Activated gamma-delta T cell (primary cell): ENCODE results near the gene SV2C.
"Not testable (repeated sequence)": the region's sequence is repeated elsewhere in the genome, so short reads cannot be mapped to it uniquely, and the experiment has no call there.

Source experiments
- DNase-seq: peaks from one replicate; lab custom pipeline; 2025; lab: John Stamatoyannopoulos, UW

Gene SV2C

DNA sequence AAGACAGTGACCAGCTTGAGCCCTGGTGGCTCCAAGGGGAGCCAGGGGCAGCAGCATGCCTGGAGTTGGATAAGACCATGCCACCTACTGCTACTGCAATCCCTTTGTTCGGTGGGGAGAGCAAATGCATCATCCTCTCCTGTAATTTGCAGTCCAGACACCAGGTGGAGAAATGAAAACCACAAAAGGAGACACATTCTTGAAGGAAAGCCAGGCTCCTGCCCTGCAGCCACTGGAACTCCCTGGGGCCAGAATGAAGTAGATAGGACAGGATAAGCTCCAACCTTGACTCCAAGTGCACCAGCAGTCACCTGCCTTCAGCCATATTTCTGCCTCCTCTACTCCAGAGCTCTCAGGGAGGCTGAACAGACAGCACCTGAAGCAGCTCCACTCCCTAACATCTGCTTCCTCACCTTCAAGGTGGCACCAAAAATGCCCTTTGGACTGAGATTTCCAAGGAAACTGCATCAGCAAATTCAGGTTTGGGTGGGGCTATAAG is 254.8 kb downstream of the SV2C start:
- no peak for DNase-seq

DNA sequence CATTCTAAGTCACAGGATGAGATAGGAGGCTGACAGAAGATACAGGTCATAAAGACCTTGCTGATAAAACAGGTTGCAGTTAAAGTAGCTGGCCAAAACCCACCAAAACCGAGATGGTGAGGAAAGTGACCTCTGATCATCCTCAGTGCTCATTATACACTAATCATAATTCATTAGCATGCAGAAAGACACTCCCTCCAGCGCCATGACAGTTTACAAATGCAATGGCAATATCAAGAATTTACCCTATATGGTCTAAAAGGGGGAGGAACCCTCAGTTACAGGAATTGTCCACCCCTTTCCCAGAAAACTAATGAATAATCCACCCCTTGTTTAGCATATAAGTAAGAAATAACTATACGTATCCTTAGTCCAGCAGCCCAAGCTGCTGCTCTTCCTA is 256.7 kb downstream of the SV2C start:
- no peak for DNase-seq

DNA sequence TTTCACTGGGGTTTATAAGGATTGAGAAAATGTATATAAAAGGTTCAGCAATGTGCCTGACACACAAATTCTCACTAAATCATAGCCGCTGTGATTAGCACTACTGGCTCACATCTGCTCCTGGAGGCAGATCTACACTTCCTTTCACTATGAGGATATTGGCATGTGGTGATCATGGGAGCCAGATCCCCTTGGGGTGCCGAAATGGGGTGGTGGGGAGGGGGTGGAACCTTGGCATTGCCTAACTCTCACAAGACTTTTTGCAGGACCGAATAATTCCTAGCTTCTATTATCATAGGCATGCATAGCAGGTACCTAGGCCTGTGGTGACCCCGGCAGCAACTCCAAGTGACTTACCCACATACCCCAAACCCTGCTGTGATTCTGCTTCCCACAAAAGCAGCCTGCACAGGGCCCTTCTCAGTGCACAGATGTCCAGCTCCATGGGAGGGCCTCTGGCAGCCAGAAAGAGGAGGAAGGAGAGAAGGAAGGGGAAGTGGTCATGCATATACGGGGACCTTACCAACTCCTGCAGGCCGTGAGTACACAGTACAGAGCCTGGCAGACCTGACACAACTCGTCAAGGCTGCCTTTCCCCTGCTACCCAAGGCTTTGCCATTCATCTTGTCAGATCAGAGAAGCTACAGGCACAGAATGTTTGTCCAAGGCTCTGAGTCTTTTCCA is 258.6 kb downstream of the SV2C start:
- no peak for DNase-seq

DNA sequence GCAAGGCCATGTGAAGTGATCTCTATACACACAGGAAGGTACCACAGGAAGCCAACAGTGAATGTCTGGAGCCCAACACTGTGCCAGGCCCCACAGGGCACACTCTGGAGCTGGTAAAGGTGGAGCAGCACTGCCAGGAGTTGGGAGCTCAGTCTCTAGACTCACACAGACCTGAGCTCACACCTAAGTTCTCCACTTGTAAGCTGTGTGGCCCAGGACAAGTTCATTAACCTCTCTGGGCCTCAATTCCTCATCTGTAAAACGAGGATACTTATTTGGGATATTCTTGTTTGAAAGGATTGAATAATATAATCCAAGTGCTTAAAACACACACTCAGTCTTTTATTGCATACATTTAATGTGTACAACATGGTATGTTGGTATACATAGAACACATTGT is 259.3 kb downstream of the SV2C start:
- no peak for DNase-seq

DNA sequence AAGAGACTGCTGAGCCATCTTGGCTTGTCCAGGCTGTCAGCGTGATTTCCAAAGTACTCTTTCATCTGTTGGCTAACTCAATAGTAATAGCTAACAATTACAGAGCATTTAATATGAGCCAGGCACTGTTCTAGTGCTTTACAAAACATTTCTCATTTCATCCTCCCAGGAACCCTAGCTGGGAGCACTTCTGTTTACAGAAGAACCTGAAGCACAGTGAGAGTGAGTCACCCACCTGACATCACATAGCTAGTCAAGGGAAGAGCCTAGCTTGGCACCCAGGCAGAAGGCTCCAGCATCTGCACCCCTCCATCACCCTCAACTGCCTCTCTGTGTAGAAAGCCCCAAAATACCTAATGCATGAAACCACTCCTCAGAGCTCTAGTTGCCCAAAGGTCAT is 262.4 kb downstream of the SV2C start:
- no peak for DNase-seq

DNA sequence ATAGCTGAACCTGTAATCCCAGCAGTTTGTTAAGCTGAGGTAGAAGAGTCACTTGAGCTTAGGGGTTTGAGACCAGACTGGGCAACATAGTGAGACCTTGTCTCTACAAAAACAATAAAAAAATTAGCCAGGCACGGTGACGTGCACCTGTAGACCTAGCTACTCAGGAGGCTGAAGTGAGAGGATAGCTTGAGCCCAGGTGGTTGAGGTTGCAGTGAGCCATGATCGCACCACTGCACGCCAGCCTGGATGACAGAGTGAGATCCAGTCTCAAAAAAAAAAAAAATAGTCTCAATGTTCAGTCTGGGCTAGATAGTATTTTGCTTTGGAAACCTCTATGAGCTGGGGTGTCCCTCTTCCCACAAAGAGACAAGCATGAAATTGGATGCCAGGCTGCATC is 268.0 kb downstream of the SV2C start:
- DNase-seq: no peak

DNA sequence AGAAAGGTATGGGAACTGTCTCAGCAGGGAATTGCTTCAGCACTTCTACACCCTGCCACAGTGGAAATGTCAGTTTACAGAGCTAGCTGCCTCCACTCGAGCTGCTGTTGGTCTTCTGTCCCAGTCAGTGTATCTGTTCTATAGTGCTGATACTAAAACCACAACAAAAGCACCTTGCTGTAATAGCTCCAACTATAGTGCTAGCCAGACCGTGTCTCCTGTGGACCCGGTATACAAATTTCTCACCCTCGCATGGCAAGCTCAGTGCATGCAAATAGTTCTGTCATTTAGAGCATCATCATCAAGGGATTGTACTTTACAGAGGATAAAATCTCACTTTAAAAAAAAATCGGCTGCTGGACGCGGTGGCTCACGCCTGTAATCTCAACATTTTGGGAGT is 268.4 kb downstream of the SV2C start:
- DNase-seq: no peak

DNA sequence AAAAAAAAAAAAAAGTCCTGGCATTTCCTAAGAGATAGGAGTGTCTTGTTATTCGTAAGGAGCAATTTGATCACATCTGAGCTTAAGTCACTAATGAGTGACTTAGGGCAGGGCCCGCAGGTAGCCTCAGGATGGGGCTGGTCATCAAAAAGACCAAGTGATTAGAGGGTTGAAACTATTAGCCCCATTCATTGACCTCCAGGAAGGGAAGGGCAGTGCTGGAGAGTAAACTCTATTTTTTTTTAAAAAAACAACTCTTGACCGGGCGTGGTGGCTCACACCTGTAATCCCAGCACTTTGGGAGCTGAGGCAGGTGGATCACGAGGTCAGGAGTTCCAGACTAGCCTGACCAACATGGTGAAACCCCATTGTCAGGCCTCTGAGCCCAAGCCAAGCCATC is 273.7 kb downstream of the SV2C start:
- no peak for DNase-seq

DNA sequence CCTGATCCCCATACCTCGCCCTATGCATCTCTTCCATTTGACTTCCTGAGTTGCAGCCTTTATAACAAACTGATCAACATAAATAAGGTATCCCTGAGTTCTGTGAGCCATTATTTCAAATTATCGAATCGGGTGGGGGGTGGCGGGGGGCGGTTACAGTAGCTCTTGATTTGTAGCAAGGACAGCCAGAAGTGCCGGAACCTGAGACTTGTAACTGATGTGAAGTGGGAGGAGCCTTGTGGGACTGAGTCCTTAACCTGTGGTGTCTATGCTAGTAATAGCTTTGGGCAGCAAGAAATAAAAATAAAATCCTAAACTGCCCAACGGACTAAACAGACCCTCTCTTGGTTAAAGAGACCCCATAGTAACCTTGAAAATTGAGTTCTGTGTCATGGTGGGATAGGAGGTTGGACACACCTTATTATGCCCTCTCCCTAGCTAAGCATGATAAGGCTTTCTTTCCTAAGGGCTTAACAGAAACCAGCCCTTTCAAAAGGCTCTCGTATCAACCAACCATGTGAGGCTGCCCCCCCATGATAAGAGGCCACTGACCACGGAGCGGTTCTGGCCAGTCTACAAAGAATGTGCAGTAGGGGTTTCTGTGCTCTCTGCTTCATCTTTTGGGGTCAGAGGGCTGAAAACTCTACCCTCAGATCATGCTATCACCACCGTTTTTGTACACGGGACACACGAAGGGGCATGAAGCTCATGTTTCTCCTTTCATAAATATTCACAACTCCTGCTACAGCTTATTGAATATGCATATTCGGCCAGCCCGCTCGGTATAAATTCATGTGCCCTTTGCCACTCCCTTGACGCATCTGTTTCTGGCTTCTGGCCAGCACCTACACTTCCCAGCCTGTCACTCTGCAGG is 280.4 kb downstream of the SV2C start:
- no peak for DNase-seq

DNA sequence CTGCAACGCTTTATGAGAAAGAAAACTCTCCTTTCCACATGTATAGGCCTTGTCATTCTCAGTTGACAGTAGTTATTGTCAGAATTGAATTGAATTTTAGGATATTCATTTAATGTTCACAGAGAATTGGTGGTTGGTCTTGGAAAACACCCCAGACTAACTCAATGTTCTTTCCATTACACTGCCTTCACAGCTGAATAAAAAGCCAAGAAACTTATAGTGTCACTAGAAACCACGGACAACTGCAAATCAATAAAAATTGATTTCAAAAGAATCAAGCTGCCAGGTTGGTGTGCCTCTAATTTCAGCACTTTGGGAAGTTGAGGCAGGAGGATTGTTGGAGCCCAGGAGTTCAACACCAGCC is 281.0 kb downstream of the SV2C start:
- no peak for DNase-seq

DNA sequence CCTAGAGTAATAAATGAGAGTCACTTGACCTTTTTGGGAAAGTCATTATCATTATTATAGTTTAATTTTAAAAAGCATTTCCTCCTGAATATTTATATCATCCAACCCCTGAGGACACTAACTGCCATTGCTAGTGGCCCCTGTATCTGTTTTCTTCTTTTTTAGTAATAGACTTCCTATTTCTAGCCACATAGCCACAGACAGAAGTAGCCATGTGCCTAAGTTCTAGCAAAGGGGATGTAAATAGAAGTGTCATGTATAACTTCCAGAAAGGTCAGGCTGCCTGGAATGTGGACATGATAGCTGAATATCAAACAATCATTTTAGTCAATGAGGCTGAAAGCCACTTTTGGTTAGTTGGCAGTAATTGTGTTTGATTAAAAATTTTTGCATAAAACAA is 282.4 kb downstream of the SV2C start:
- DNase-seq: no peak

DNA sequence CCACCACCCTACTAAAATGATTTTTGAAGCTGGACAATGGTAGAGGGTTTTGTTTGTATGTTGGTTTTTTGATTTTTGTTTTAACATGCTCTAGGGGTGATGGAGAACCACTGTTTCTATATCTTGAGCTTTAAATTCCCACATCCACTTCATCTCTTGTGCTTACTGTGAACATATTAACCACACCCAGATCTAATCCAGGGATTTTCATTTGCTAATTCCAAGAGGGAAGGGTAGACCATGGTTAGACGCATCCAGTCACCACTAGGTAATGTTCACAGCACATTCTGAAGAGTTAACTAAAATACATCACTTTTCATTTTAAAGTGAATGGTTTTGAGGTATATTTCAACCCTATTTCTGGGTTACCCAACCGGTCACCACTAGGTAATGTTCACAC is 283.4 kb downstream of the SV2C start:
- DNase-seq: no peak

DNA sequence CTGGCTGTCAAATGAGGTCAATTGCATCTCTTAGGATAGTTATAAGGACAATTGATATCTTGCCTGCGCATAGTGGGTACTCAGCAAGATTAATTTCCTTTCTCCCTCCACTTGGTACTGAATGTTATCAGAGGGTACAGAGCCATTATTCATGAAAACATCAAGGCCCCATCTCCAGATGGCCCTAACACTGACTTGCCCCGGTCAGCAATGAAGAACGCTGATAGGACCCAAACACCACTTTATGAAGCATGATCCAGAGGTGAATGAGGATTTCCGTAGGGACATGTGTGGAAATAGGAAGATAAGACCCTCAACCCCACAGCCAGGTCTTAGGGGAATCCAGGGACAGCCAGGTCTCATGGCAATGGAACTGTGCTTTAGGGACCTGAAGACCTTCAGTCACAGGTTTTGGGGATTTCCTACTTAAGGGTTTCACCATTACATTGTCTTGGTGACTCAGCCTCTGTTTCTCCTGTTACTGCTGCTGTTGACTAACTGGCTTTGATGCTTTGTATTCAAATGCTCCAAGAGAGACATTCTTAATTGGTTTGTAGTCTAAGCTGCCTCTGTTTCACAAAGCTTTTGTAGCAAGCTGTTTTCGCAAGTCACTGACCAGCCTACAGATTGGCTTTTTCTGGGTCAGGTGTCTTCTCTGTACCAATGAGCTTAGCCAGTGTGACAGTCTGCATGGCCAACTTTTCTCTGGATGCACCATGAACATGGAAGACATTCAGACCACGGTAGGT is 284.6 kb downstream of the SV2C start:
- no peak for DNase-seq

DNA sequence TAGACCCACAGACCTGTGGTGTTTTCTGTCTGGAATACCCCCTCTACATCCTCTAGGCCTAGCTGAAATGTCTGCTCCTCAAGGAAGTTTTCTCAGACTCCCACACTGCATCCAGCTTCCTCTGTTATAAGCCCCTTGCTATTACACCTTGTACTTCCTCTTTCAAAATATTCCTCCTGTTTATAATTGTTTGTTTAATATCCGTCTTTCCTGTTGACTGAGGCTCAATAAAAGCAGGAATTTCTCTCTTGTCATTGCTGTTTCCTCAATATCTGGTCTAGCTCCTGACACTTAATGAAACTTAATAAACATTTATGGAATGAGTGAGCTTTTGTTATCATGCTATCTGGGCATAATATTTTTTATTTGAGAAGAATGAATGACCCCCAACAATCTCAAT is 285.8 kb downstream of the SV2C start:
- DNase-seq: no peak

DNA sequence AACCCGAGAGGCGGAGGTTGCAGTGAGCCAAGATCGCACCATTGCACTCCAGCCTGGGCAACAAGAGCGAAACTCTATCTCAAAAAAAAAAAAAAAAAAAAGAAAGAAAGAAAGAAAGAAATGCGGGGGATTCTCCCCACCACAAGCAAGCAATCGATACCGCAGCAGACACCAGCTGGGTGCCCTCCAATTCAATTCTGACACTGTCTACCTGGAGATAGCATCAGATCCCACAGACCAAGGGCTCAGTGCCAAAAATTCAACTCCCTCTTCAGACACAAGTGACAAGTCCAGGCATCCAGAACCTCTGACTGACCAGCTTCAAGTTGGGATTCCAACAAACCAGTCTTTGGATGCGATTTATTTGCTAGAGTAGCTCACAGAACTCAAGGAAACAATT is 286.5 kb downstream of the SV2C start:
- not testable (repeated sequence) for DNase-seq

DNA sequence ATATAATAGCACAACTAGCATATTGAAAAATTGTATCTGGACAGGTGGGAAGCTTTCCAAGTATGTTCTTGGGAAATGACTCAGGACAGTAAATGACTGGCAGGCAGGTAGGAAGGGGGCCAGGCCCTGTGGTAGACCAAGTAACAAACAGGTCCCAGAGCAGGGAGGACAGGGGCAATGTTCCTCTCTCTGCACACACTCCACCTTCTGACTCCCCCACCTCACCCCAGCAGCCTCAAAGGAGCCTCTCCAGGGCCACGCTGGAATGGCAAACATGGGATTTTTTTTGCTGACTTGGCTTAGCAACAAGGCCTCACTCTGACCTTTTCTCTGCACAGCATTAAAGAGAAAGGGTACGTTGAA is 288.8 kb downstream of the SV2C start:
- no peak for DNase-seq

DNA sequence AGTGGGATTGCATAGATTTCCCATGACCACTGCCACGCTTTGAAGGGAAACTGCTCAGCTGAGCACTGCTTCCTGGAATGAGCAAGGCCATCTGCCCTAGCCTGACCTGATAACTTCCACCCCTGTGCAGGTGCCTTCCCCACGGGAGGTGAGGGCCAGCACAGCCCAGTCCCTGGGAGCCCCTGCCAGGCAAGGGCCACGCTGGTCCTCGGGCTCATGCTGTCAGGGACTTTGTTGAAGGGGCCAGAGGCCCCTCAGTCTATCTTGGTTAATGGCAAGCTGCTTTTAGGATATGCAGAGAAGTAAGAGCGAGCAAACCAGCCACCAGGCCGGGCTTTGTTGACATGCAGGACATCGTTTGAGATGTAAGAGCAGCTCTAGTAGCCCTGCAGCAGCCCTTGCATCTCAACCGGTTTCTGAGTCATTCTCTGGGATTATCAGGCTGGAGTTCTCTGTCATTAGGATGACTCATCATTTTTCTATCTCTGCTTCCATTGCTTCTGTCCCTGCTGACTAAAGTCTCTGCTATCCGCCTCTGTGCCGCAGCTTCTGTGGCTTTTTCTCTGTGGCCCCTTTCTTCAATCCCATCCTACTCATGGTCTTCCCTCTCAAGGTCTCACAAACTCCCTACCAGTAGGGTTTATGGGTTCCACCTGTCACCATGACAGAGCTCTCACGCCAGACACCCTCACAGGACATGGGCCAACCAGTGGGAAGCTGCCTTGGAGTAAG is 289.3 kb downstream of the SV2C start:
- no peak for DNase-seq

DNA sequence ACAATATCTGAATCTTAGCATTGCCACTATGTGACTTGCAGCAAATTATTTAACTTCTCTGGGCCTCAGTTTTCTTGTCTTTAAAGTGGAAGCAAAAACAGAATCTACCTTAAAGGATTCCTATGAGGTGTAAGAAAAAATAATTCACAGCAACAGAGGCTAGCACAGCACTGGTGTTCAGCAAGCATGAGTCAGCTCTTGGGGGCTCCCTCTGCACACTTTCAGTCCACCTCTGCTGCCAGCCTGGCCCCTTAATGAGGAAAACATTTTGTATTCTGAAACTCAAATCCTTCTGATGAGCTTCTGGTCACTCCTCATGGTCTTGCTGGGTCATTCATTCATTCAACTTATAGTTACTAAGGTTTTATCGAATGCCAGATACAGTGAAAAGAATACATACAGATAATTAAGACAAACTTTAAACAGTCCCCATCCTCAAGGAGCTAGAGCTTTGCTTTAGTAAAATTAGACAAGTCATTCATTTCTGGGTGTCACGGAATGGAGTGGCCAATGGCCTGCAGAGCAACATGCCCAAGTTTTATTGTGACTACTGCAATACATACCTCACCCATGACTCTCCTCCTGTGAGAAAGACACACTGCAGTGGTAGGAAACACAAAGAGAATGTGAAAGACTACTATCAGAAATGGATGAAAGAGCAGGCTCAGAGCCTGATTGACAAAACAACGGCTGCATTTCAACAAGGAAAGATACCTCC is 293.1 kb downstream of the SV2C start:
- DNase-seq: no peak

DNA sequence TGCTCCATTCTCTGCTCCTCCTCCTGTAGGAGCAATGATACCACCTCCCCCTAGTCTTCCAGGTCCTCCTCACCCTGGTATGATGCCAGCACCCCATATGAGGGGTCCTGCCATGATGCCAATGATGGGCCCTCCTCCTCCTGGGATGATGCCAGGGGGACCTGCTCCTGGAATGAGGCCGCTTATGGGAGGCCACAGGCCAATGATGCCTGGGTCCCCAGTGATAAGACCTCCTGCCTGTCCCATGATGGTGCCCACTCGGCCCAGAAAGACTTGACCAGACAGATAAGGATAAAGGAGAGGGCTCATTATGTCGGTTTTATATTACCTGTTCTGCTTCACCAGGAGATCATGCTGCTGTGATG is 293.7 kb downstream of the SV2C start:
- no peak for DNase-seq

DNA sequence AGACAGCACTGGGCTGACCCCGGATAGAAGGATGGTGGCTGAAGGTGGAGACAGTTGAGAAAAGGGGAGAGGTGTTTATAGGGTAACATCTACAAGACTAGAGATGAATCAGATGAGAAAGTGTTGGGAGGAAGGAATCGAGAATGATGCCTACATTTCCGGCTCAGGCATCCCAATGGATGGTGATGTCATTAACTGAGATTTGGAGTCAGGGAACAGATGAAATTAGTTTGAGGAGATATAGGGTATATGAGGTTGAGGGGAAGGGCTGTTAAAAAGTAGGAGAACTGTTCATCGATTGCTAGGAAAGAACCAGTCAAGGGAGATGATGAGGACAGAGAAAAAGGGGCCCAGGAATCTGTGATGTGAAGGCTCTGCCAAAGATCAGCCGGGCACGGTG is 295.2 kb downstream of the SV2C start:
- no peak for DNase-seq

DNA sequence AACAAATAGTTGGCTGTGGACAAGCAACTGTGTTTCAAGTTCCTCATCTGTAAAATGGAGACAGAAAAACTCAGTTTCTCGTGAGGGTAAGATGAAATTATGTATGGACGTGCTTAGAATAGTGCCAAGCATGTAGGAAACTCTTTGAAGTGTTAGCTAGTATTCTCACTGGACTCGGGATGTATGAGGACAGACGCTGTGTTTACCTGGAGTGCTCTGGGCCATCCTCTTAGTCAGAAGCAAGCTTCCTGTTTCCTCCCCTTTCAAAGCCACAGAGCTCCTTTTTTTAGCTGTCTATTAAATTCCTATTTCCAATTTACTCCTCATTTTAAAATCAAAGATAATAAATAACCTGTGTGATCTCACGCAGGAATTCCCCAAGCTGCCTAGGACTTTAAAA is 296.1 kb downstream of the SV2C start:
- no peak for DNase-seq

DNA sequence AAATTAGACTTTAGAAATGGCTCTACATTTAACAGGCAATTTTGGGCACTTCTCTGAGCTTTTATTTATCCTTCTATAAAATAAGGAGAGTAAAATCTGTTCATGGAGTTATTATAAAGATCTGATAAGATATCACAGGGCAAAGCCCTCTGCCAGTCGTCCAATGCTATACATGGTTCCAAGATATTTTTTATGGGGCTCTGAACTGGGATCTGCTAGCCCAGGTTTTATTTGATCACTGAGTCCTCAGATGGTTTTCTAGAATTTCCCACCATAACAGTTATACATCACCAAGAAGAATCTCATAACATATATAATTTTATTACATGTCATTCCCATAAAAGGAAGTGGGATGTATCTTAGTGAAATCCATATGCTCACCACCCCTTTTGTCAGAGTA is 296.7 kb downstream of the SV2C start:
- DNase-seq: no peak
